Kidney glomerular epithelial cell (primary cell): ENCODE data around the gene TMLHE.
"Not testable (repeated sequence)": the region's sequence is repeated elsewhere in the genome, so short reads cannot be mapped to it uniquely, and the experiment has no call there.

Source experiments
- DNase-seq: peaks from one replicate; lab custom pipeline; 2025; lab: John Stamatoyannopoulos, UW

TMLHE gene, protein sequence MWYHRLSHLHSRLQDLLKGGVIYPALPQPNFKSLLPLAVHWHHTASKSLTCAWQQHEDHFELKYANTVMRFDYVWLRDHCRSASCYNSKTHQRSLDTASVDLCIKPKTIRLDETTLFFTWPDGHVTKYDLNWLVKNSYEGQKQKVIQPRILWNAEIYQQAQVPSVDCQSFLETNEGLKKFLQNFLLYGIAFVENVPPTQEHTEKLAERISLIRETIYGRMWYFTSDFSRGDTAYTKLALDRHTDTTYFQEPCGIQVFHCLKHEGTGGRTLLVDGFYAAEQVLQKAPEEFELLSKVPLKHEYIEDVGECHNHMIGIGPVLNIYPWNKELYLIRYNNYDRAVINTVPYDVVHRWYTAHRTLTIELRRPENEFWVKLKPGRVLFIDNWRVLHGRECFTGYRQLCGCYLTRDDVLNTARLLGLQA

DNA sequence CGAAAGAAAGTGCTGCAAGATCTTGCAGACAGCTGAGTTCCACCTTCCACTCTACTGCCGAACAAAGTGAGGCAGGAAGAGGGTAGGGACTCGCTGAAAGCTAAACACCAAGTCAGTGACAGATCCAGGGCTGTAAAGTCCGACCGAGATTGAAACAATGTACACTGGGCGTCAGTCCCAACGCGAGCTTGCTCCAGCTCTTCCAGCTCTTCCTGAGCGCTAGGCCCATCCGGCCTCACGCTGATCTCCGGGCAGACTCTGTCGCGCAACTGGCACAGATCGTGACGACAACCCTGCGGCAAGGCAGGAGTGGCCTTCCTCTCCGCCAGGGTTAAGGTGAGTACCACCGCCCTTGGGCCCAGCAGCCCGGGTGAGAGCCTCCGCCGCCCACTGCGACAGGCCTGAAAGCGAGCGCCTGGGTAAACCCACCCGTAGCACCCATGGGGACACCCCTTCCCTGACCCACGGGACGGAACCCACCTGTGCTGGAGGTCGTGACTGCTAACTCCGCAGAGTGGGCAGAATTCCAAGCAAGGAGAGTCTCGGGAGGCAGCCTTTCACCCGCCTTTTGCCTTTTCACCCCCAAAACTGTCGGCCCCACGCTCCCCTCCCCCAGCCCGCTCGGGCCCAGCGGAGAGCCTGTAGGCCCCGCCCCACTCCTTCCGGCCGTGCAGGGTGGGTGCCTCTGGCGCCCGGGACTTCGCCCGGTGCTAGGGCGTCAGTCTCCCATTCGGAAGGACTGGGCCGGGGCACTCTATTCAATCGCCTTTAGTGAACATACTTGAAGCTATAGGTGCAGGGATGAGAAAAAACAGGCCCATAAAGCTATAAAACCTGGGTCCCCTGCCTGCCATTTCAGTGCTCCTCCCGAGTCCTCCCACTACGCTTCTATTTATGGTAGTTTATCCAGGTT is at the start of gene TMLHE, which contains the start of gene SPRY3:
TSS of gene TMLHE (minus strand) at position 641 of the 913 bp plus-strand sequence. CDS start 67,676 bp downstream, outside the sequence.
TSS of gene SPRY3 (plus strand) at position 275 of the 913 bp plus-strand sequence.
- DNase-seq = peak; percentile 44

DNA sequence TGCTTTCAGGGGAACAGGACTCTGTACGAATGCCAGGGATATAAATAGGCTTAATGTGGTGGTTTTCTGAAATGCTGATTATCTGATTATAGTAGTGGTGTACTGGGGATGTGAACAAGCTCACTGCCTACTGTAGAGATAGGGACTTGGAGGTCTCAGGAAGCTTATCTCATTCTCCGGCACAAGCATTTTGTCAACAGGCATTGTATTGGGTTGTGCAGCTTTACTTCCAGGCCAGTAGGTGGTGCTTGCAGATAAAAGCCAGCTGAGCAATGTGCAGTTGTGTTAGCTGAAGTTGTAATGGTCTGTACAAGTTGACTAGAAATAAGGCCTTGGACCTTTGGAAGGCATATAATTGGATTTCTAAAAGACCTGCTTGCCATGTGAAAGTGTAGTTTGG is 49.5 kb upstream of the TMLHE start:
- no peak for DNase-seq

DNA sequence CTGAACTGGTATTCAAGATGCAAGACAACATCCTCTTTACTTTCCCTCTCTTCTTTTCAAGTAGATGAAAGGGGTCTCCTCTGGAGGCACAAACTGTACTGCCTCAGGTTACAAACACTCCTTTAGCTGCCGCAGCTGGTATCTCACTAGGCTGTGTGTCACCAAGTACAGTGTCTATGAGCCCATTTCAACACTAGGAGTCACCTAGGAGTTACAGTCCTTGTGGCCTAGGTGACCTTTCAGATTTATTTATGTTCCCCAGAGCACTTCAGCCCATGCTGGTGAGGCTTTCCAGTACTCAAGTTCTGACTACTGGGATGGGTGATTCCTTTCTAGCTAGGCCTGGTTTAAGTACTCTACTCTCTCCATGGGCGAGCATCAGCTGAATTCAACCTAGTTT is 32.4 kb upstream of the TMLHE start:
- DNase-seq = no peak

DNA sequence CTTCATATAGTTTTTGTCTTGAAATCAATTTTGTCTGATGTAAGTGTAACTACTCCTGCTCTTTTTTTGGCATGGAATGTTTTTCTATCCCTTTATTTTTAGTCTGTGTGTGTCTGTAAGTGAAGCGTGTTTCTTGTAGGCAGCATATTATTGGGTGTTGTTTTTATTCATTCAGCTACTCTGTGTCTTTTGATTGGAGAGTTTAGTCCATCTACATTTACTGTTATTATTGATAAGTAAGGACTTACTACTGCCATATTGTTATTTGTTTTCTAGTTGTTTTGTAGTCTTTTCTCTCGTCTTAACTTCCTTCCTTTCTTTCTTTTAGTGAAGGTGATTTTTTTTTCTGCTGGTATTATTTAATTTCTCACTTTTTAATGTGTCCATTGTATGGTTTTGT is 30.5 kb upstream of the TMLHE start:
- DNase-seq = no peak

DNA sequence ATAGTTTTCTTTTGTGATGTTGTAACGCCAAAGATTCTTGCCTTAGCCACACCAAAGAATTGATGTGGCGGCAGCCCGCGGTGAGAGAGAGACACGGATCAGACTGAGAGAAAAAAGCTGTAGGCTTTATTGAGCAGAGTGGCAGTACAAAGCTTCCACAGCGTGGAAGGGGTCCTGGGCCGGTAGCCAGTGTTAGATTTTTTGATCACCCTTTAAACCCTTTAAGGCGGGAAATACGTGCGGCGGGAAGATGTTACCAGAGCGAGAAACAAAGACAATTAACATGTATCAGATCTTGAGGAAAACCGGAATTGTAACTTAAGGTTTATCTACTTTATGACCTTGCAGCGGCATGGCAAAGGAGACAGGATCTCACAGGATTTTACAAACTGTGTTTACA is 28.6 kb upstream of the TMLHE start:
- DNase-seq = not testable (repeated sequence)

DNA sequence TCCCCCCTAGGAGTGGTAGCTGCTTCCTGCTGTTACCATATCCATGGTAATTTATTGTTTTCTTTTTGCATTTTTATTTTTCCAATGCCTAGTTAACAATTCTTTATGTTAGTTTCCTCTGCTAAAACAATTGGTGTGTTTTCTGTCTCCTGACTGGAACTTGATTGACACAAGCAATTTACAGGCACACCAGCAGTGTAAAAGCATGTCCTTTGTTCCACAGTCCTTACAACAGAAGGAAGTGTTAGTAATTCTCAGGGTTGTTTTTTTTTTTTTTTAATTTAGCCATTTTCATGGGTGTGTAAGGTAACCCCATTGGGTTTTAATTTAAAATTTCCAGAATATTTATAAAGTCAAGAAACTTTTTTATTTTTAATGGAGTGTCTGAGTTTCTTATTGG is 25.0 kb upstream of the TMLHE start:
- DNase-seq = no peak

DNA sequence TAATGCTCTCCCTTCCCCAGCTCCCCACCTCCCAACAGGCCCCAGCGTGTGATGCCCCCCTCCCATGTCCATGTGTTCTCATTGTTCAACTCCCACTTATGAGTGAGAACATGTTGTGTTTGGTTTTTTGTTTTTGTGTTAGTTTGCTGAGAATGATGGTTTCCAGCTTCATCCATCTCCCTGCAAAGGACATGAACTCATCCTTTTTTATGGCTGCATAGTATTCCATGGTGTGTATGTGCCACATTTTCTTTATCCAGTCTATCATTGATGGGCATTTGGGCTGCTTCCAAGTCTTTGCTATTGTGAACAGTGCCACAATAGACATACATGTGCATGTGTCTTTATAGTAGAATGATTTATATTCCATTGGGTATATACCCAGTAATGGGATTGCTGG is 22.3 kb upstream of the TMLHE start:
- DNase-seq = not testable (repeated sequence)

DNA sequence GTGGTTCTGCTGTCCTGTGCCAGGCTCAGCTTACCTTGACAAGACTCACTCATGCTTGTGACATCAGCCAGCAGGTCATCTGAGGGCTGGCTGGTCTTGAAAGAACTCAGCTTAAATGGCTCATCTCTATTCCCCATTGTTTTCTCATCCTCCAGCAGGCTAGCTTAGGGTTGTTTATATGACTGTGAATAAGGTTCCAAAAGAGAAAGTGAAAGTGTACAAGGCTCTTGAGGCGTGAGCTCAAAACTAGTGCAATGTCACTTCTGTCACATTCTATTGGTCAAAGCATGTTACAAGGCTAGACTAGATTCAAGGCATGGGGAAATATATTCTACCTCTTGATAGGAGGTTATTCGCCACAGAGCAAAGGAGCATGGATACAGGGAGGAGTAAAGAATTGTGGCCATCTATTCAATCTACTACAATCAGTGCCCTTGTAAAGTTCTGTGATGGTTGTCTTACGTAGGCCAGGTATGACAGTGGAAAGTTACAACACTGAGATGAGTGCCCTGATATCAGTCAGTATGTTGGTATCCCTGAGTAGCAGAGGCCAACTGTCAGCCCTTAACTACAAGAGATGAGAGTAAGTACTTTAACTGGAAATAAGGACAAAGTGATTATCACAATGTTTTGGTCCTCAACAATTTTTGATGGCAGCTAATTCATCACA is 19.8 kb upstream of the TMLHE start:
- DNase-seq = peak; percentile 1

DNA sequence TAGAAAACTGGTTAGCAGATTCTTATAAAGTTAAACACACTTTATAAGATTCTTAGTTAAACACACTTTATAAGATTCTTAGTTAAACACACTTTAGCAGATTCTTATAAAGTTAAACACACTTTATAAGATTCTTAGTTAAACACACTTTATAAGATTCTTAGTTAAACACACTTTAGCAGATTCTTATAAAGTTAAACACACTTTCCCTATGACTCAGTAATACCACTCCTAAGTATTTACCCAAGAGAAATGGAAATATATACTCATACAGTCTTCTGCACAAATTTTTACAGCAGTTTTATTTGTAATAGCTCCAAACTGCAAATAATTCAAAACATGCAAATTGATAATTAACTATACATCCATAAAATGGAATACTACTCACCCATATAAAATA is 7.4 kb upstream of the TMLHE start:
- not testable (repeated sequence) for DNase-seq

DNA sequence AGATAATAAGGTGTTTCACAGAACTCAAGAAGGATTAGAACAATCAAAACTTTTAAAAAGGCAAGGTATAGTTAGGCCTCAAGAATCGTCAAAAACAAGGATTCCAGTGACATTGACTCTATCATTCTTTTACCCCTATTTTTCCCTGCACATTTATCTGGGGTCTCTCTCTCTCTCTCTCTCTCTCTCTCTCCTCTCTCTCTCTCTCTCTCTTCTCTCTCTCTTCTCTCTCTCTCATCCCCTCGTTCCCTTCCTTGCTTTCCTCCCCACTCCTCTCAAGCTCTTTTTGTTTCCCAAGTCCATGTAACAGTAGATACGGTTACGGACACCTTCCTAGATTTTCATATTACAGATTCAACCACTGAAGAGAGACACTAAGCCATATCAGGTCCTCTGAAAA is 3.2 kb upstream of the TMLHE start:
- DNase-seq = no peak

DNA sequence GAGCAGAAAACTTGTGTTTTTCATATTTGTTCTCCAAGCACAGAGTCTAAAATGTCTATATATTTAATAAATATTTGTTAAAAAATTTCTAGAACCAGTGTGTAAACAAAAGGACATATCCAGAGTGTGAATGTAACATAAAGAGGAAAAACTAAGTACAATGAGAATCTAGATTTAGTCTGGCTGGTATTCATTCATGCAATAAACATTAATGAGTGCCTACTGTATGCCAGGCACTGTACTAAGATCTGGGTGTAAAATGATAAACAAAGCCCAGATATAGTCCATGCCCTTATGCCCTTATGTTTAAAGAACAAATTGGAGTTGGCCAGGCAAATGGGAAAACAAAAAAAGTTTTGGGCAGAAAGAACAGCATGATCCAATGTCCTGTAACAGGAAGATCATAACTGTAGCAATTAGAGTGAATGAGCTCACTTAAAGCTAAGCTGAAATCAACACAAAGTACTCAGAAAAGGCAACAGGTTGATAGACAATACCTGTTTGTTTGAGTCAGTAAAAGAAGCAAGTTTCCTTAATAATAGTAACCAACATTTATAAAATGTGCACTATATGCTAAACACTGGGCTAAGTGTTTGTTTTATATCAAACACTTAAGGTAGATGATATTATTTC is 1.3 kb upstream of the TMLHE start:
- no peak for DNase-seq

DNA sequence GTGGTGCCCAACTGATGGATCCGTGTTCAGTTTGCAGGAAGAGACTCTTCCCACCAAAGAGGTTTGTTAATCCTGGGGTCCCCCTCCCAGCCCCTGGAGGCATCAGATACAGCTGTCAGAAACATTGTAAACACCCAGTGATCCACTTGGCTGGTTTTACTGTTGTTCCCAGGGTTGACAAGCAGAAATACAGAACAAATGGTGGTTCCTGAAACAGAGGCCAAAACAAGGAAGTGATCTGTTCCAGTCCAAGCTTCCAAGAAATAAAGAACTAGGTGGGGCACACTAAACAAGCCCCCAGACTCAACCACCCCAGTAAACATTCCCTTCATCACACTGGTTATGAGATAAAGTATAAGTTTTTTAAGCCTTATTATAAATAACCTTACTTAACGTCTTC is 1.4 kb downstream of the TMLHE start:
- DNase-seq = no peak

DNA sequence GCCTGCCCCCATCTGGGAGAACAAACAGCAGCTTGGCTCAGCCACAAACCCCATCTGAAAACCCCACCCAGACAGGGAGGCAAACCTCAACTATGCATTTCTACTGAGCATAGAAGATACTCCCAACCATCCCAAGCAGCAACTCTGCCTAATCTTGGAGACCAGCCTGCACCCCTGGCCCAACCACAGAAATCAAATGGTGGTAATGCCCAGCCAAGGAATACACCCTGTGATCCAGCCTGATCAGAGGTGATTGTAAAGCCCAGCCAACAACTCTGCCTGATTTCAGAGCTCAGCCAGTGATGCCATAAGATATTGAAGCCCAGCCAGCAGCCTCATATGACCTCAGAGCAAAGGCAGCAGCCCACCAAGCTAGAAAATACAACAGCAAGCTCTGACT is 19.8 kb downstream of the TMLHE start:
- no peak for DNase-seq

DNA sequence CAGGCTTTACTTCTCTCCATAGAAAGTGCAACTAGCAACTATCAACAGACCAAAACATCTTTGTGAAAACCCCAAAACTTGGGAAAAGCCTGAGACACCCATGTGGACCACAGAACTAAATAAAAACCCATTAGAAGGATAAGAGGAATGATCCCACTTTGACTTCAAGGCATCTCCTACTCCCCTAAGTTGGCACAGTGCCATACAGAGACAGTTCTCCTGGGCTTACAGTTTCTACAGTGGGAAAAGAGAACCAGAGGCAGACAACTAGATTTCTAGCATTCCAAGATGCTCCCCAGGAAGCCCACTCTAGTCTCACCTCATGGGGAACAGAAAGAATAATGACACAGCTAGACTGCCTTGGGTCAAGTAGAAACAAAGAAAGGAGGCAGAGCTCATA is 20.4 kb downstream of the TMLHE start:
- no peak for DNase-seq

DNA sequence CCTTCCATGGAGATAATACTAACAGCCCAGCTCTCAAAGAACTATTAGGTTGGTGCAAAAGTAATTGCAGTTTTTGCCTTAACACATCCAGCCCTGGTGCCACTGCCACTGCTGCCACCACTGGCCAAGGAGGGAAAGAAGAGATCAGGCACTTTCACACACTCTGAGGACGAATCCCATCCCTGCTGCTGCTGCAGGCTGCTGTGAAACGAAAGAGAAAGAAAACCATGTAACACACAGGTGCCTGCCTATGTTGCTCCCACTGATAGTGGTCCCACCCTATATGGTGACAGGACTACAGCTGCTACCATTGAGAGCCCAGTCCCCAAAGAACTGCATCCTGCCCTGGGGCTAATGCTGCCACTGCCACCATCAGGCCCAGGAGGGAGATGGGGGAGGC is 35.1 kb downstream of the TMLHE start:
- no peak for DNase-seq

DNA sequence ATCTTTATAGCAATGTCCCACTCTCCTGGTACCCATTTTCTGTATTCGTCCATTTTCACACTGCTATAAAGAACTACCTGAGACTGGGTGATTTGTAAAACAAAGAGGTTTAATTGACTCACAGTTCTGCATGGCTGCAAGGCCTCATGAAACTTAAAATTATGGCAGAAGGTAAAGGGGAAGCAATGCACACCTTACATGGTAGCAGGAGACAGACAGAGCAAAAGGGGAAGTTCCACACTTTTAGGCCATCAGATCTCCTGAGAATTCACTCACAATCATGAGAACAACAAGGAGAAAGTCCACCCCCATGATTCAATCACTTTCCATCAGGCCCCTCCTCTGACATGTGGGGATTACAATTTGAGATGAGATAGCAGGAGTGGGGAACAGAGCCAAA is 49.7 kb downstream of the TMLHE start:
- DNase-seq = no peak

DNA sequence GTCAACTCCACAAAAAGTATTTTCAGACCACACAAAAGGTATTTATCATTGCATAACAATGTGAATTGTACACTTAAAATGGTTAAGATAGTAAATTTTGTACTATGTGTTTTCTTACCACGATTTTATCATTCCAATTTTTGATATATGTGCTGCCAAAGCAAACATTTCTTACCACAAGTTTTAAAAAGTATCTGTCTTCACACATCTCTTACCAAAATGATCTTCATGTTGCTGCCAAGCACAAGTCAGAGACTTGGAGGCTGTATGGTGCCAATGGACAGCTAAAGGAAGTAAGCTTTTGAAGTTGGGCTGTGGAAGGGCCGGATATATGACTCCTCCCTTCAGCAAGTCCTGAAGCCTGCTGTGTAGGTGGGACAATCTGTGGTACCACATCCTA is 67.9 kb downstream of the TMLHE start:
- no peak for DNase-seq

DNA sequence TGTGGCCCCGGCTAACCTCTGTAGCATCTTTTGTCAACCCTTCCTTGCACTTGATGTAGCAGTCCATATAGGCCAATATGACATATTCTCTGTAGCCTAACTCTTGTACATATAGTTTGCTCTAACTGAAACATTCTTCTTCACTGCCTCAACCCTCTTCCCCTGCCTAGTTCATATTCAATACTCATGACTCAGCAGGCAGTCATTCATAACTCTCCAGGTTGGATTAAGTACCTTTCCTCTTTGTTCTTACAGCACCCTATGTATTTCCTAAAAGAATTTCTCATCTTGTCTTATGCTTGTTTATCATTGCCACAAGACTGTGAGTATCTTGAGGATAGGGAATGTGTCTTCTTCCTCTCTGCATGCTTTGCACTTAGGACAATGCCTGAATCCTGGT is 76.9 kb downstream of the TMLHE start:
- peak; percentile 13 for DNase-seq

DNA sequence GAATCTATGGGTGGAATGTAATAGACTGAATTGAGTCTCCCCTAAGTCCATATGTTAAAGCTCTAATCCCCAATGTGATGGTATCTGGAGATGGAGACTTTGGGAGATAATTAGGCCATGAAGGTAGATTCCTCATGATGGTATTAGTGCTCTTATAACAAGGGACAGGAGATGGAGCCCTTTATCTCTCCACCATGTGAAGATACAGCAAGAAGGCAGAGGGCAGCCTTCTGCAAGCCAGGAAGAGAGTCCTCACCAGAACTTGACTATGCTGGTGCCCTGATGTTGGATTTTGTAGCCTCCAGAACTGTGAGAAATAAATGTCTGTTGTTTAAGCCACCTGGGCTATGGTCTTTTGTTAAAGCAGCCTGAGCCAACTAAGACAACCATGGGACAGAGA is 78.0 kb downstream of the TMLHE start:
- DNase-seq = no peak

DNA sequence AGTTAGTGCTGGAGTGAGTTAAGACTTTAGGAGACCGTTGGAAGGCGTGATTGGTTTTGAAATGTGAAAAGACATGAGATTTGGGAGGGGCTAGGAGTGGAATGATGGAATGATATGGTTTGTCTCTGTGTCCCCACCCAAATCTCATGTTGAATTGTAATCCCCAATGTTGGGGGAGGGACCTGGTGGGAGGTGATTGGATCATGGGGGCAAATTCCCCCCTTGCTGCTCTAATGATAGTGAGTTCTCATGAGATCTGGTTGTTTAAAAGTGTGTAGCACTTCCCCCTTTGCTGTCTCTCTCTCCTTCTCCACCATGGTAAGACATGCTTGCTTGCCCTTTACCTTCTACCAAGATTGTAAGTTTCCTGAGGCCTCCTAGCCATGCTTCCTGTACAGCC is 85.7 kb downstream of the TMLHE start:
- not testable (repeated sequence) for DNase-seq

DNA sequence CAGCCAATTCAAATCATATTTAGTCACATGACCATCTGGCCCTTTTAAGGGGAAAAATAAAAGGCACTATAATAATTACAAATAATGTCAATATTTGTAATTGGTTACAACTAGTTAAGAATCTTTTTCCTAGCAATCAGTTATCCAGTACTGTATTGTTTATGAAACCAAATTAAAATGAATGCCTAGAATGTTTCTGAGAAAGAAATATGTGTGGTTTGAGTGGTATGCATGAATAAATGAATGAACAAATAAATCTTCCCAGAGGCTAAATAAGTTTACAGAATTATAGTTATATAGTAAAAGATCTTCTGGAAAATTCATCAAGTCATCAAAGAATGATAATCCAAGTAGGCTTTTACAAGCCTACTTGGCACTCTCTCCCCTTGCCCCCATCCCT is 98.5 kb downstream of the TMLHE start:
- DNase-seq = no peak

DNA sequence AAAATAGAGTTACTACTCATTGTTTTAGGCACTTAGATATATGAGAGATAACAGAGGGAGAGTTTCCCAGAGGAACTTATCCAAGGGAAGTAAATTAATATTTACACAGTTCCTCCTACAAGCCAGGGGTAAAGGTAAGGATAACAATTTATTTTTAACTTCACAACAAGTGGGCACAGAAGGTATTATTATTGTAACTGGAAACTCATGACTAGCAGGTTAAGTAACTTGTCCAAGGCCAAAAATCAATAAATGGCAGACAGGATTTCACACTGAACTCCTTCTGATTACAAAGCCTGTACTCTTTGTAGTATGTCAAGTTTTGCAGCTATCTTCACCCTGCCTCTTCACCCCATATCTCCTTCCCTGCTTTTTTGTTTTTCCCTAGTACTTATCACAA is 107.5 kb downstream of the TMLHE start:
- DNase-seq = no peak
